GM13977 (cell line): ENCODE results near the gene RUNDC3A.

Experiments
- DNase-seq: peaks from one replicate; pipeline ENCODE4 v3.0.0; 2012; ENCODE audit warnings: low spot score
- CTCF ChIP-seq: IDR thresholded peaks from 2 replicates; pipeline ENCODE4 v1.5.1; 2012; ENCODE audit warnings: mild to moderate bottlenecking, control low read depth; ENCODE audit not compliant: insufficient read depth; ENCODE audit errors: extremely low read depth, missing control alignments
- in situ Hi-C: fragments of 300-500 bp; cut with MboI; formaldehyde crosslinking; loops from one replicate; pipeline ENCODE4 v1.12.0; 2022; ENCODE audit warnings: low sequenced_read_pairs, low pct_unique_long_range_greater_than_20kb, mixed read lengths, inconsistent platforms; ENCODE audit not compliant: unreplicated experiment

RUNDC3A gene

GRCh38 chr17:44353672-44354331 lies 45.4 kb downstream of the RUNDC3A start:
- no peak for TF ChIP-seq CTCF
- in situ Hi-C loops, result no loop called here
- DNase-seq, result peak; percentile 65

DNA sequence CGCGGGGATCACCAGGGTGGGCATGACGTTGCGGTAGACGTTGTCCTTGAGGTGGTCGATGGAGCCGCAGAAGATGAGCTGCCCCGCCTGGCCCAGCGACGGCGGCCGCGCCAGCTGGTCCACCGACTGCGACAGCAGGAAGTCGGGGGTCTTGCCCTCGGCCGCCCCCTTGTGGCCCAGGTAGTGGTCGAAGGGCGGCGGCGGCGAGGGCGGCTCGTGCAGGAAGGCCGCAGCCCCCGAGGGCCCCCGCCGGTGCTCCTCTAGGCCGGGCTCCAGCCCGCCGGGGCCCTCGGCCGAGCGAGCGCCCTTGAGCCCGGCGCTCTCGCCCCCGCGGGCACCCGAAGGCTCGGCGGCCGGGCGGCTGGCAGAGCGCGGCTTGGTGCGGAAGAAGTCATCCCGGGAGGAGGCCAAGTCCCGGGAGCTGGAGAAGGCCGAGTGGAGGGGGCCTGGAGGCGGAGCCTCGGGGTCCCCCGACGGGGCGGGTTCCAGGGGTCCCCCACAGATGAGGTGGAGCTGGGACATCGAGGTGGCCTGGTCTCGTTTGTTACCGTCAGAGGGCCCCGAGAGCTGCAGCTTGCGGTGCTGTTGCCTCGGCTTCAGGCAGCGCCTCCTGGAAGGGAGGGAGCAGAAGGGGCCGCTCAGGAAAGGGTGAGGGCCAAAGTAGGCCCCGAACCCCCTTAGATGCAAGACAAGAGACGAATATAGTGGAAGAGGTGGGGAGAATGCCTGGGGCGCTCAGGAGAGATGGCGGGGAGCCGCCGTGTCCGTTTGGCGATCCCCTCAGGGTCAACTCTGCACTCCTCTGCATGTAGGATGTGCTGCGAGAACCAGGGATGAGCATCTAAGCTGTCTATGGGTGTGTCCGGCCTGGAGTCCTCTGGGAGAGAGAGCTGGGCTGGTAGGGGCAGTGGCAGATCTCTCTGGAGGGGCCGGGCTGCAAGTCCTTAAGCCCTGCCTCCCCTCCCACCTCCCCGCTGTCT lies 46.5 kb downstream of the RUNDC3A start:
- peak; percentile 88 for DNase-seq
- in situ Hi-C loops, result no loop called here
- TF ChIP-seq CTCF, result peak; percentile 72

- in situ Hi-C loops, result no loop called here
- peak; percentile 37 for DNase-seq
- TF ChIP-seq CTCF, result no peak
Observed at GRCh38 chr17:44355642-44356099, 47.3 kb downstream of the RUNDC3A start.

GRCh38 chr17:44356241-44356640 lies 47.8 kb downstream of the RUNDC3A start:
- in situ Hi-C loops, result no loop called here
- TF ChIP-seq CTCF, result no peak
- DNase-seq, result no peak

DNA sequence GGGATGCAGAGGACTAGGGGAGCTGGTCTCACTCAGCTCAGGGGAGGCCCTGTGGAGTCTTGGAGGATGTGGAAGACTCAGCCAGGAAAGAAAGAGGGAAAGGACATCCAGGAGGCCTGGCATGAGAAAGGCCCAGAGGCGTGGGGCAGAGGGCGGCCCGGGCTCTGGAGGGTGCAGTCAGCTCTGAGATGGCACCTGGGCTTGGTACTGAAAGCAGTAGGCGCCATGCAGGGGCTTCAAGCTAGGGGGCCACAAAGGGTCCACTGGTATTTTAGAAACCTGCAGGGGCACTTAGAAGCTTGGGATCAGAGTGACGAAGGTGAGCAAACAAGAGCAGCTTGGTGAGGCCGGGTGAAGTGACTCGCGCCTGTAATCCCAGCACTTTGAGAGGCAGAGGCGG lies 49.7 kb downstream of the RUNDC3A start:
- no peak for TF ChIP-seq CTCF
- DNase-seq, result no peak
- in situ Hi-C loops, result no loop called here

GRCh38 chr17:44359006-44359405 lies 50.6 kb downstream of the RUNDC3A start:
- in situ Hi-C loops, result no loop called here
- TF ChIP-seq CTCF, result no peak

More at GRCh38 chr17:44359006-44359405, 50.6 kb downstream of the RUNDC3A start:
- no peak for DNase-seq
